GM23248 (cell line): Measurements from ENCODE around the gene FREM2. TPM values are rescaled to one million over a fixed set of nuclear protein-coding genes. Genes with fewer than 3 reads are reported as not detected.

Experiments
- DNase-seq: peaks from one replicate; pipeline ENCODE4 v3.0.0-alpha.2; 2015
- H2AFZ ChIP-seq: fragments of 200-600 bp; sonication (generic); 2 replicates; pipeline ENCODE4 v1.6.1; 2016; ENCODE audit warnings: antibody characterized with exemption
- H3F3A ChIP-seq: fragments of 200-600 bp; sonication (generic); 2 replicates; pipeline ENCODE4 v1.6.1; 2016; ENCODE audit warnings: mild to moderate bottlenecking, antibody characterized with exemption, mixed run types; ENCODE audit not compliant: insufficient read depth
- H3K27ac ChIP-seq: fragments of 200-600 bp; sonication (generic); 2 replicates; pipeline ENCODE4 v1.5.1; 2016; ENCODE audit warnings: mild to moderate bottlenecking
- H3K27me3 ChIP-seq: fragments of 200-600 bp; sonication (generic); replicated peaks from 2 replicates; pipeline ENCODE4 v1.6.1; 2016; ENCODE audit warnings: mild to moderate bottlenecking; ENCODE audit not compliant: insufficient read depth
- H3K36me3 ChIP-seq: fragments of 200-600 bp; sonication (generic); 2 replicates; pipeline ENCODE4 v1.6.1; 2016; ENCODE audit warnings: low read depth, mild to moderate bottlenecking
- H3K4me1 ChIP-seq: fragments of 200-600 bp; sonication (generic); 2 replicates; pipeline ENCODE4 v1.6.1; 2016; ENCODE audit warnings: mild to moderate bottlenecking; ENCODE audit not compliant: insufficient read depth
- H3K4me2 ChIP-seq: fragments of 200-600 bp; sonication (generic); one replicate; pipeline ENCODE4 v1.6.1; 2016; ENCODE audit warnings: mild to moderate bottlenecking; ENCODE audit not compliant: unreplicated experiment
- H3K4me3 ChIP-seq: fragments of 200-600 bp; sonication (generic); 2 replicates; pipeline ENCODE4 v1.5.1; 2016; ENCODE audit warnings: mild to moderate bottlenecking
- H3K79me2 ChIP-seq: fragments of 200-600 bp; sonication (generic); 2 replicates; pipeline ENCODE4 v1.6.1; 2016; ENCODE audit warnings: mild to moderate bottlenecking; ENCODE audit not compliant: insufficient read depth
- H3K9ac ChIP-seq: fragments of 200-600 bp; sonication (generic); 2 replicates; pipeline ENCODE4 v1.6.1; 2016; ENCODE audit warnings: mild to moderate bottlenecking
- H3K9me2 ChIP-seq: fragments of 200-600 bp; sonication (generic); 2 replicates; pipeline ENCODE4 v1.6.1; 2016; ENCODE audit warnings: mixed run types, mild to moderate bottlenecking, moderate library complexity; ENCODE audit not compliant: insufficient read depth
- H3K9me3 ChIP-seq: fragments of 200-600 bp; sonication (generic); one replicate; pipeline ENCODE4 v1.6.1; 2017; ENCODE audit warnings: low read depth
- H4K20me1 ChIP-seq: fragments of 200-600 bp; sonication (generic); 2 replicates; pipeline ENCODE4 v1.6.0; 2016; ENCODE audit not compliant: insufficient read depth
- EZH2 ChIP-seq: fragments of 200-600 bp; sonication (generic); IDR thresholded peaks from 2 replicates; pipeline ENCODE4 v1.6.1; 2018; ENCODE audit warnings: antibody characterized with exemption, mild to moderate bottlenecking; ENCODE audit not compliant: insufficient read depth, poor library complexity, severe bottlenecking
- EZH2phosphoT487 ChIP-seq: fragments of 200-600 bp; sonication (generic); IDR thresholded peaks from 2 replicates; pipeline ENCODE4 v1.6.1; 2018; ENCODE audit warnings: antibody characterized with exemption, moderate library complexity, mild to moderate bottlenecking, low read depth; ENCODE audit not compliant: insufficient read depth
- WGBS, 2 experiments: methylation state at CpG; one replicate each; pipeline ENCODE4 v1.1.6; 2015 to 2017; ENCODE audit warnings: low lambda C conversion rate in 2 of 2, low coverage in 1 of 2; ENCODE audit errors: missing lambda C conversion rate in 2 of 2; 5-methylcytosine and 5-hydroxymethylcytosine counted together
- in situ Hi-C: fragments of 300-500 bp; cut with MboI; formaldehyde crosslinking; loops from 2 replicates; pipeline ENCODE4 v1.15.0; 2020
- polyA plus RNA-seq: library from polyadenylated mRNA; unstranded; fragments of >200 nt; fragmentation: Nextera tagmentation; extraction: Ambion mirVana; gene quantifications from 2 replicates; pipeline ENCODE4 v1.2.1, GENCODE V29; 2016
- small RNA-seq: library from RNA; depleted of rRNA; stranded (forward); fragments of <200 nt; gene quantifications from one replicate; pipeline ENCODE3, GENCODE V24; 2014; ENCODE audit warnings: low read depth, low replicate concordance
- total RNA-seq: library from RNA; depleted of rRNA; stranded (reverse); fragments of >200 nt; shearing (Covaris generic); gene quantifications from 2 replicates; pipeline ENCODE4 v1.2.3, GENCODE V29; 2014

Gene FREM2
- total and polyA plus RNA-seq, 2 experiments from 2014 or later: not detected

DNA sequence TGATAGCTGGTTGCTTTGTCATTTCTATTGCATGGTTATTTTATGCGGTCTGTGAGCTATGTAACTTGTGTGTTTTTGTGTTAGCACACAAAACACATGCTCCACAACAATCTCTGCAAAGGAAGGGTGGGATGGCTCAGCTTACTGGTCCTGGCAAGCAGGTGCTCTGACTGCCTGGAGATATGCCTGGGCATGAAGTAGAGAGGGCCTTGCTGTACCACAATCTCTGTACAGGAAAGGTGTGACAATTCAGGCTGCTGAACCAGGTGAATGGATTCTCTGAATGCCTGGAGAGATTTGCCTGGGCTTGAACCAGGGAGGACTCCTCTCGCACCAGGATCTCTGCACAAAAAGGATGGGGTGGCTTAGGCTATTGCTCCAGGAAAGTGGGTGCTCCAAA lies 234.2 kb downstream of the FREM2 start:
- Histone ChIP-seq H3K4me3 (no peak overlapping the region), H3K9me2 (no peaks in the 10 kb centered on the region), H3K36me3 (no peaks in the 10 kb centered on the region), H3K79me2 (no peaks in the 10 kb centered on the region), H3K27ac (no peak overlapping the region), H3K27me3 (peaks cover 30% of the 10 kb centered on the region), H3K9ac (no peak overlapping the region), H3F3A (no peaks in the 10 kb centered on the region), H3K4me1 (no peaks in the 10 kb centered on the region), H4K20me1 (no peaks in the 10 kb centered on the region), H2AFZ (no peak overlapping the region), H3K4me2 (no peak overlapping the region), H3K9me3 (no peaks in the 10 kb centered on the region)
- in situ Hi-C loops: no loop called here
- DNase-seq: no peak
- 22 to 28% methylated on average over 2 of the region's 2 CpGs for WGBS, 2 experiments
- TF ChIP-seq EZH2 (no peak), EZH2phosphoT487 (no peak)

DNA sequence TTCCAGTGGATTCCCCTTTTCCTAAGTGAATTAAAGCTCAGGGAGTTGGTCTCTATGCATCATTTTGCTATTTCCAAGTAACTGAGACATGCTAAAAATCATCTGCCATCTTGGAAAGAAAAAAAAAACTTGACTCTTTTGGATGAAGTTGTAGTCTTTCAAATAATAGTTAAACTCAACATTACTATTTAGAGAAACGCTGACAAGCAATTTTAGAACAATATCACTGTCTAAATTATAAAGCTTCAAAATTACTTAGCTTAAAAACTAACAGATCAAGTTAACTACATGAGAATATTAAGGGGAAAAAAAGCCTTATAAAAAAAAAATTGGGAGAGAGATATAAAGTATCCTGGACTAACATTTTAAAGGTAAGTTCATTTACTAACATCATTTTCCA lies 235.3 kb downstream of the FREM2 start:
- Histone ChIP-seq H3K27me3 (peaks cover 39% of the 10 kb centered on the region), H3K79me2 (no peaks in the 10 kb centered on the region), H3K9me2 (no peaks in the 10 kb centered on the region), H3K4me2 (no peak overlapping the region), H2AFZ (no peak overlapping the region), H3F3A (no peaks in the 10 kb centered on the region), H3K4me3 (no peak overlapping the region), H3K27ac (no peak overlapping the region), H3K36me3 (no peaks in the 10 kb centered on the region), H3K4me1 (no peaks in the 10 kb centered on the region), H3K9ac (no peak overlapping the region), H3K9me3 (no peaks in the 10 kb centered on the region), H4K20me1 (no peaks in the 10 kb centered on the region)
- no peak for TF ChIP-seq EZH2phosphoT487
- no peak for TF ChIP-seq EZH2
- 2 to 20% methylated on average over 1 of the region's 1 CpG for WGBS, 2 experiments
- DNase-seq: no peak
- in situ Hi-C loops: no loop called here

DNA sequence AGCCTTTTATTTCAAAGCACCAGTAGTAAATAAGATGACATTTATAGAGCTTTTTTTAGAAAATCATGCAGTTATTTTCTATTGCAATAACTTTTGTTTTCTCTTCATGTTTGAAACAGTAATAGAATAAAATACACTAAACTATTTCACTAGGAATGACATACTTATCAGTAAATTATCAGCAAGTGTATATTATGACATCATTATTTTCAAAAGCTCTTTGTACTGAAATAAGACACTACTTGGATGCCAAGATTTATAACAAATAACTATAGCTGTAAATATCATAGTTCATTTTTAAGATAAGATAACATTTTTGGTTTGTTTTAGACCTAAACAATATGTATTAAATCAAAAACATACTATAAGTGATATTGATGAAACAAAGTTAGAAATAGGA lies 246.9 kb downstream of the FREM2 start:
- H3K4me2 ChIP-seq: no peak overlapping the region
- no peaks in the 10 kb centered on the region for H3K9me2 ChIP-seq
- no peak for DNase-seq
- peaks cover 13% of the 10 kb centered on the region; the same call in 1 of the 2 replicates for H3K27me3 ChIP-seq
- no peak overlapping the region for H3K9ac ChIP-seq
- no peaks in the 10 kb centered on the region for H4K20me1 ChIP-seq
- TF ChIP-seq EZH2phosphoT487 (no peak), EZH2 (no peak)
- no peaks in the 10 kb centered on the region for H3K36me3 ChIP-seq
- no peak overlapping the region for H3K27ac ChIP-seq
- H3F3A ChIP-seq: no peaks in the 10 kb centered on the region
- H2AFZ ChIP-seq: no peak overlapping the region
- H3K9me3 ChIP-seq: no peaks in the 10 kb centered on the region
- in situ Hi-C loops: no loop called here
- H3K79me2 ChIP-seq: no peaks in the 10 kb centered on the region
- no peak overlapping the region for H3K4me3 ChIP-seq
- no peaks in the 10 kb centered on the region for H3K4me1 ChIP-seq

Small RNAs within 50 kb of the gene (small RNA-seq; reads per million reads assigned to genes)
- gene PLA2G12AP2 (not detected), gene RNU6-56P (not detected)
